Neural crest cell (in vitro differentiated cells): ENCODE results near the gene DENND6B. TPM values are rescaled to one million over a fixed set of nuclear protein-coding genes. Genes with fewer than 3 reads are reported as not detected.

Source experiments
- DNase-seq: peaks from one replicate; pipeline ENCODE4 v3.0.0; 2021; ENCODE audit warnings: low read depth, mixed read lengths, low spot score
- H3K27ac Mint-ChIP-seq: one replicate; pipeline ENCODE4 v1.8.0; 2021; ENCODE audit warnings: mild to moderate bottlenecking, mixed read lengths; ENCODE audit not compliant: unreplicated experiment
- H3K27me3 Mint-ChIP-seq: 2 replicates; pipeline ENCODE4 v1.8.0; 2021; ENCODE audit warnings: low read depth, mild to moderate bottlenecking, mixed read lengths
- H3K36me3 Mint-ChIP-seq: 2 replicates; pipeline ENCODE4 v1.8.0; 2021; ENCODE audit warnings: low read depth, mild to moderate bottlenecking, mixed read lengths
- H3K4me1 Mint-ChIP-seq: 2 replicates; pipeline ENCODE4 v1.8.0; 2021; ENCODE audit warnings: mixed read lengths
- H3K4me3 Mint-ChIP-seq: one replicate; pipeline ENCODE4 v1.8.0; 2021; ENCODE audit warnings: mild to moderate bottlenecking, mixed read lengths
- H3K9me3 Mint-ChIP-seq: 2 replicates; pipeline ENCODE4 v1.8.0; 2021; ENCODE audit warnings: mixed read lengths
- total RNA-seq: library from RNA; stranded (reverse); gene quantifications from 2 replicates; pipeline ENCODE4 v1.2.1, GENCODE V29; 2021
- TF ChIP-seq, protein P1 (sequence below): fragments of 200-600 bp; sonication (generic); conservative IDR thresholded peaks from 2 replicates; pipeline ENCODE4 v1.5.0; 2021; ENCODE audit warnings: antibody characterized with exemption, mild to moderate bottlenecking

DENND6B gene
- total RNA-seq, 1 donor from 2014 or later: 22.0 TPM

DNA sequence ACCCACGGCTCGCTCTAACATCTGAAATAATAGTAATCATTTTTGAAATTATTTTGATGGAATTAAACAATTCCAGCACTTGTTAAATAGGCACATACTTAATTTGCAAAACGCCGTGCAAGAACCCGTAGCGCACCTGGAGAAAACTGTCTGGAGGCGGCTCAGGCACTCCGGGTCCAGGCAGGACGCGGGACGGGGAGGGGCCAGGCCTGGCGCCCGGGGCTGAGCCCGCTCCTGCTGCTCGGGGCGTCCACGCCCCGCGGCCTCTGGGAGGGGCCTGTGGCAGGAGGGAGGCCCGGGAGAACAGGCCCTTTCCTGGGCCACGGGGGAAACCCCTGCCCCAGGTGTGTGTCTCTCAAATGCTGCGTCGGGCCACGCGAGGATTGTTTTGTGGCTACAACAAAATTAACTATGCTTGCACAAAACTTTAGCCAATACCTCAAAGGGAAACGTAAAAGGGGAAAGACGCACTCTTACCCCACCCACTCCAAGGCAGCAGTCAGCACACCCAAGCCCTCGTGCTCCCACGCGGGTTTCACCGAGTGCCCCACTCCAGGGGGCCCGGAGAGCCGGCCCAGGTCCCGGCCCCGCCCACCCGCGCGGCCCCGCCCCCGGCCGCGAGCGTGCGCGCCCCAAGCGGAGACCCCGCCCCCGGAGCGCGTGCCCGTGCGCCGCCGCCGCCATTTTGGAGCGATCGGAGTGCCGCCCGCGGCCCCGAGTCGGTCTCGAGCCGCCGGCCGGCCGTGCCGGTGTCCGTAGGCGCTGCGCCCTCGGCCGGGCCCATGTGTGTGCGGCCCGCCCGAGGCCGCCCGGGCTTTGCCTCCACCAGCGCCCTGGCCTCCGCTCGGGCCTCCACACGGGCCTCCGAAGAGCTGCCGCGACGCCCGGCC, 16.1 kb upstream of the DENND6B start, which contains the start of gene PPP6R2:
Gene PPP6R2 (plus strand): TSS at position 677 of the 890 bp plus-strand sequence. CDS start 50,582 bp downstream, outside the sequence.
- TF ChIP-seq, protein P1, sequence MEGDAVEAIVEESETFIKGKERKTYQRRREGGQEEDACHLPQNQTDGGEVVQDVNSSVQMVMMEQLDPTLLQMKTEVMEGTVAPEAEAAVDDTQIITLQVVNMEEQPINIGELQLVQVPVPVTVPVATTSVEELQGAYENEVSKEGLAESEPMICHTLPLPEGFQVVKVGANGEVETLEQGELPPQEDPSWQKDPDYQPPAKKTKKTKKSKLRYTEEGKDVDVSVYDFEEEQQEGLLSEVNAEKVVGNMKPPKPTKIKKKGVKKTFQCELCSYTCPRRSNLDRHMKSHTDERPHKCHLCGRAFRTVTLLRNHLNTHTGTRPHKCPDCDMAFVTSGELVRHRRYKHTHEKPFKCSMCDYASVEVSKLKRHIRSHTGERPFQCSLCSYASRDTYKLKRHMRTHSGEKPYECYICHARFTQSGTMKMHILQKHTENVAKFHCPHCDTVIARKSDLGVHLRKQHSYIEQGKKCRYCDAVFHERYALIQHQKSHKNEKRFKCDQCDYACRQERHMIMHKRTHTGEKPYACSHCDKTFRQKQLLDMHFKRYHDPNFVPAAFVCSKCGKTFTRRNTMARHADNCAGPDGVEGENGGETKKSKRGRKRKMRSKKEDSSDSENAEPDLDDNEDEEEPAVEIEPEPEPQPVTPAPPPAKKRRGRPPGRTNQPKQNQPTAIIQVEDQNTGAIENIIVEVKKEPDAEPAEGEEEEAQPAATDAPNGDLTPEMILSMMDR: peak; percentile 30
- peak within 1 kb of the TSS; percentile 78 for H3K27ac Mint-ChIP-seq
- no peaks in the 10 kb centered on the region for H3K36me3 Mint-ChIP-seq
- peak within 1 kb of the TSS; percentile 98 for H3K4me3 Mint-ChIP-seq
- H3K9me3 Mint-ChIP-seq: no peaks in the 10 kb centered on the region
- H3K27me3 Mint-ChIP-seq: no peaks in the 10 kb centered on the region
- peak; percentile 85 for DNase-seq
- peaks cover 10% of the 10 kb centered on the region for H3K4me1 Mint-ChIP-seq

DNA sequence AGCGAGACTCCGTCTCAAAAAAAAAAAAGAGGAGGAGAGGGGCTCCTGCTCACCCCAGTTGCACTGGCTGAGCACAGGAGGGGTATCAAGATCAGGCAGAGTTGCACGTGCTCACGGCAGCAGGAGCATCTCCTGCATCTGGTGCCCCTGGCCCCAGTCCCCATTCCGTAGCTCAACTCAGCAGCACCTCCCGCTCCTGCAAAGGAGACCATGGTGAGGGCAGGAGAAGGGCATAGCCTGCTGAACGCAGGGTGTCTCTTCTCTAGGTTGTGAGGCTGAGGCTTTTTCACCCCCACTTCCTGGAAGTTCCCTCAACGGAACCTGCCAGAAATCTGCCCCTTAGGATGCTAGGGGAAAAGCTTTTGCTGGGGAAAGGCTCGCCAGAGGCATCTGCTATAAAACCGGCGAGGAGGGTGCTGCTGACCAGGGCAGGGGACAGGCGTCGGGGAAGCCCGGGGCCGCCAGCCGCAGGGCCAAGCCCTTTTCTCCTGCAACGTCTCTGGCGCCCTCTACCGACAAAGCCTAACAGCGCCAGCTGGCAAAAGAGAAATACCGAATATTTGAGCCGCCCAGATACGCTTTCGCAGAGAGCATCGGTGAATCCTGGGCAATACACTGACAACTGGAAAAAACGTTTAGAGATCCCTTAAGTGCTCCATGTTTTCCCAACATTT, 15.3 kb upstream of the DENND6B start:
- Mint-ChIP-seq H3K4me3 (peak overlapping the region; percentile 98), H3K4me1 (peaks cover 10% of the 10 kb centered on the region), H3K36me3 (no peaks in the 10 kb centered on the region), H3K27me3 (no peaks in the 10 kb centered on the region), H3K9me3 (no peaks in the 10 kb centered on the region), H3K27ac (peak overlapping the region; percentile 78)
- DNase-seq: peak; percentile 99
- TF ChIP-seq, protein P1: peak; percentile 99

DNA sequence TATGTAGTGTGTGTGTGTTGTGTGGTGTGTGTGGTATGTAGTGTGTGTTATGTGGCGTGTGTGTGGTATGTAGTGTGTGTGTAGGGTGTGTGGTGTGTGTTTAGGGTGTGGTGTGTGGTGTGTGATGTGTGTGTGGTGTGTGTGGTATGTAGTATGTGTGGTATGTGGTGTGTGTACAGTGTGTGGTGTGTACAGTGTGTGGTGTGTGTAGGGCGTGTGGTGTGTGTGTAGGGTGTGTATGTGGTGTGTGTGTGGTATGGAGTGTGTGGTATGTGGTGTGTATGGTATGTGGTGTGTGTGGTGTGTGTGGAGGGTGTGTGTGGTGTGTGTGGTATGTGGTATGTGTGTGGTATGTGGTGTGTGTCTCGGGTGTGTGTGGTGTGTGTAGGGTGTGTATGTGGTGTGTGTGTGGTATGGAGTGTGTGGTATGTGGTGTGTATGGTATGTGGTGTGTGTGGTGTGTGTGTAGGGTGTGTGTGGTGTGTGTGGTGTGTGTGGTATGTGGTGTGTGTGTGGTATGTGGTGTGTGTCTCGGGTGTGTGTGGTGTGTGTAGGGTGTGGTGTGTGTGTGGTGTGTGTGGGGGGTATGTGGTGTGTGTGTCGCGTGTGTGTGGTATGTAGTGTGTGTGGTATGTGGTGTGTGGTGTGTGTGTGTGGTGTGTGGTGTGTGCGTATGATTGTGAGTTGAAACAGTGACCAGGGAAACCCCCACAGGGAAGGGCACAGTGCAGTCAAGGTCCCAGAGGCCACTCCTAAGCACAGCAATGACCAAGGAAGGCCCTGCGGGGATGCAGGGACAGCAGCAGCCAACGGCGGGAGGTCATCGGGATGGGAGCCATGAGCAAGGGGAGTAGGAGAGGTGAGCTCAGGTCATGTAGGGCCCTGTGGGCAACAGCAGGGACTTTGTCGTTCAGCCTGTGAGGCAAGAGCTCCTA, 13.4 kb upstream of the DENND6B start:
- Mint-ChIP-seq H3K4me1 (peaks cover 10% of the 10 kb centered on the region), H3K36me3 (no peaks in the 10 kb centered on the region), H3K27me3 (no peaks in the 10 kb centered on the region), H3K27ac (no peak overlapping the region), H3K4me3 (no peak overlapping the region), H3K9me3 (no peaks in the 10 kb centered on the region)
- no peak for DNase-seq
- TF ChIP-seq, protein P1: no peak

DNA sequence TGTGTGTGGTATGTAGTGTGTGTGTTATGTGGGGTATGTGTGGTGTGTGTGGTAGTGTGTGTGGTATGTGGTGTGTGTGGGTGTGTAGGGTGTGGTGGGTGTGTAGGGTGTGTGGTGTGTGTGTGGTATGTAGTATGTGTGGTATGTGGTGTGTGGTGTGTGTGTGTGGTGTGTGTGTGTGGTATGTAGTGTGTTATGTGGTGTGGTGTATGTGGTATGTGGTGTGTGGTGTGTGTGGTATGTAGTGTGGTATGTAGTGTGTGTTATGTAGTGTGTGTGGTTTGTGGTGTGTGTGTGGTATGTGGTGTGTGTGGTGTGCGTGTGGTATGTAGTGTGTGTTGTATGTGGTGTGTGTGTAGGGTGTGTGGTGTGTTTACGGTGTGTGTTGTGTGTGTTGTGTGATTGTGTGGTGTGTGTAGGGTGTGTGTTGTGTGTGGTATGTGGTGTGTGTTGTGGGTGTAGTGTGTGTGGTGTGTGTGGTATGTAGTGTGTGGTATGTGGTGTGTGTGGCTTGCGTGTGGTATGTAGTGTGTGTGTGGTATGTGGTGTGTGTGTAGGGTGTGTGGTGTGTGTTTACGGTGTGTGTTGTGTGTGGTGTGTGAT, 12.1 kb upstream of the DENND6B start:
- Mint-ChIP-seq H3K36me3 (no peaks in the 10 kb centered on the region), H3K4me1 (peaks cover 10% of the 10 kb centered on the region), H3K9me3 (no peaks in the 10 kb centered on the region), H3K27me3 (no peaks in the 10 kb centered on the region), H3K27ac (no peak overlapping the region), H3K4me3 (no peak overlapping the region)
- TF ChIP-seq, protein P1: no peak
- no peak for DNase-seq
